Neural cell (in vitro differentiated cells): Measurements from ENCODE around the gene ZNF768. TPM values are rescaled to one million over a fixed set of nuclear protein-coding genes. Genes with fewer than 3 reads are reported as not detected.
A peak's percentile ranks its signal among the peaks of the same experiment; 100 is the strongest.

ENCODE experiments used
- H2AFZ ChIP-seq: fragments of 200-600, 300-800 bp; sonication (generic), shearing (Covaris generic); 2 replicates; pipeline ENCODE4 v1.6.0; 2014; ENCODE audit warnings: low read depth, mild to moderate bottlenecking, antibody characterized with exemption, low read length, moderate library complexity
- H3F3A ChIP-seq: fragments of 200-600 bp; shearing (Covaris generic); 2 replicates; pipeline ENCODE4 v1.6.1; 2016; ENCODE audit warnings: mild to moderate bottlenecking, moderate library complexity, mixed read lengths, antibody characterized with exemption, low read length; ENCODE audit not compliant: insufficient read depth, poor library complexity, severe bottlenecking
- H3K27ac ChIP-seq: fragments of 200-600, 300-800 bp; sonication (generic), shearing (Covaris generic); 2 replicates; pipeline ENCODE4 v1.5.1; 2014; ENCODE audit warnings: mild to moderate bottlenecking, low read length, moderate library complexity
- H3K27me3 ChIP-seq: fragments of 300-800, 200-600 bp; sonication (generic), shearing (Covaris generic); 2 replicates; pipeline ENCODE4 v1.6.0; 2014; ENCODE audit warnings: mild to moderate bottlenecking, low read depth, low read length, moderate library complexity; ENCODE audit not compliant: insufficient read depth
- H3K36me3 ChIP-seq: fragments of 300-800, 200-600 bp; sonication (generic), shearing (Covaris generic); 2 replicates; pipeline ENCODE4 v1.5.1; 2014; ENCODE audit warnings: mild to moderate bottlenecking, antibody characterized with exemption, low read length, moderate library complexity; ENCODE audit not compliant: insufficient read depth
- H3K4me2 ChIP-seq: fragments of 300-800, 200-600 bp; sonication (generic), shearing (Covaris generic); 2 replicates; pipeline ENCODE4 v1.6.0; 2014; ENCODE audit warnings: mild to moderate bottlenecking, low read length
- H3K4me3 ChIP-seq: fragments of 300-800, 200-600 bp; sonication (generic), shearing (Covaris generic); 2 replicates; pipeline ENCODE4 v1.5.1; 2014; ENCODE audit warnings: mild to moderate bottlenecking, low read length, moderate library complexity
- H3K79me2 ChIP-seq: fragments of 200-600 bp; shearing (Covaris generic); replicated peaks from 2 replicates; pipeline ENCODE4 v1.6.0; 2014; ENCODE audit warnings: mild to moderate bottlenecking, low read length, moderate library complexity; ENCODE audit not compliant: insufficient read depth
- H3K9ac ChIP-seq: fragments of 300-800, 200-600 bp; sonication (generic), shearing (Covaris generic); 2 replicates; pipeline ENCODE4 v1.6.1; 2016; ENCODE audit warnings: mild to moderate bottlenecking, low read length, mixed read lengths
- H3K9me2 ChIP-seq: fragments of 200-600 bp; shearing (Covaris generic); 2 replicates; pipeline ENCODE4 v1.6.1; 2016; ENCODE audit warnings: mild to moderate bottlenecking, low read length, mixed read lengths; ENCODE audit not compliant: insufficient read depth
- H3K9me3 ChIP-seq: fragments of 200-600, 300-800 bp; sonication (generic), shearing (Covaris generic); 2 replicates; pipeline ENCODE4 v1.6.1; 2016; ENCODE audit warnings: mild to moderate bottlenecking, mixed run types, low read length, moderate library complexity, mixed read lengths
- H4K20me1 ChIP-seq: fragments of 200-600 bp; shearing (Covaris generic); 2 replicates; pipeline ENCODE4 v1.6.1; 2016; ENCODE audit warnings: mild to moderate bottlenecking, mixed run types; ENCODE audit not compliant: insufficient read depth
- CTCF ChIP-seq: fragments of 450-650 bp; IDR thresholded peaks from 2 replicates; pipeline ENCODE4 v1.5.1; 2014; ENCODE audit warnings: antibody characterized with exemption, mild to moderate bottlenecking, moderate library complexity; ENCODE audit not compliant: poor library complexity, severe bottlenecking
- EP300 ChIP-seq: fragments of 450-650 bp; conservative IDR thresholded peaks from 2 replicates; pipeline ENCODE4 v1.6.1; 2014; ENCODE audit warnings: antibody characterized with exemption, mild to moderate bottlenecking, moderate library complexity; ENCODE audit not compliant: poor library complexity, severe bottlenecking
- EZH2 ChIP-seq: fragments of 200-600, 300-800 bp; shearing (Covaris generic), sonication (generic); IDR thresholded peaks from 2 replicates; pipeline ENCODE4 v1.6.1; 2014; ENCODE audit warnings: antibody characterized with exemption, low read length, borderline replicate concordance, mild to moderate bottlenecking; ENCODE audit not compliant: insufficient read depth, poor library complexity, severe bottlenecking
- MXI1 ChIP-seq: fragments of 450-650 bp; conservative IDR thresholded peaks from 2 replicates; pipeline ENCODE4 v1.6.1; 2014; ENCODE audit warnings: antibody characterized with exemption, mild to moderate bottlenecking; ENCODE audit not compliant: poor library complexity, severe bottlenecking
- POLR2AphosphoS5 ChIP-seq: IDR thresholded peaks from 2 replicates; pipeline ENCODE4 v1.6.1; 2012
- RAD21 ChIP-seq: fragments of 450-650 bp; conservative IDR thresholded peaks from 2 replicates; pipeline ENCODE4 v1.6.1; 2014; ENCODE audit warnings: antibody characterized with exemption, mild to moderate bottlenecking, moderate library complexity
- REST ChIP-seq: IDR thresholded peaks from 2 replicates; pipeline ENCODE4 v1.6.1; 2012; ENCODE audit warnings: borderline replicate concordance
- SMC3 ChIP-seq: fragments of 450-650 bp; conservative IDR thresholded peaks from 2 replicates; pipeline ENCODE4 v1.6.1; 2014; ENCODE audit warnings: antibody characterized with exemption, mild to moderate bottlenecking, moderate library complexity; ENCODE audit not compliant: poor library complexity
- TAF1 ChIP-seq: IDR thresholded peaks from 2 replicates; pipeline ENCODE4 v1.6.1; 2012; ENCODE audit warnings: low read depth
- polyA plus RNA-seq: library from polyadenylated mRNA; depleted of rRNA; stranded (reverse); fragments of >200 nt; gene quantifications from 2 replicates; pipeline ENCODE4 v1.2.3, GENCODE V29; 2014

Gene ZNF768
- polyA plus RNA-seq, 1 donor from 2014 or later = 54.4 TPM

GRCh38 chr16:30567160-30567990 is 41.0 kb upstream of the ZNF768 start:
- Histone ChIP-seq H3K27me3 (no peaks in the 10 kb centered on the region), H3K4me3 (peak overlapping the region; percentile 53), H3F3A (peaks cover 7% of the 10 kb centered on the region), H4K20me1 (no peaks in the 10 kb centered on the region), H3K9me2 (no peaks in the 10 kb centered on the region), H3K79me2 (no peaks in the 10 kb centered on the region), H3K27ac (peak overlapping the region; percentile 76), H3K9ac (peak overlapping the region; percentile 41), H3K36me3 (no peaks in the 10 kb centered on the region), H2AFZ (no peak overlapping the region), H3K9me3 (no peaks in the 10 kb centered on the region), H3K4me2 (peak overlapping the region; percentile 2)
- no peak for TF ChIP-seq SMC3
- no peak for TF ChIP-seq EZH2
- no peak for TF ChIP-seq POLR2AphosphoS5
- no peak for TF ChIP-seq REST
- no peak for TF ChIP-seq EP300
- TF ChIP-seq CTCF = no peak
- no peak for TF ChIP-seq MXI1
- no peak for TF ChIP-seq TAF1
- no peak for TF ChIP-seq RAD21

GRCh38 chr16:30566531-30566930 is 40.2 kb upstream of the ZNF768 start:
- H3K9ac ChIP-seq = no peak overlapping the region

More at GRCh38 chr16:30566531-30566930, 40.2 kb upstream of the ZNF768 start:
- H3K79me2 ChIP-seq = no peaks in the 10 kb centered on the region
- H3K27me3 ChIP-seq = no peaks in the 10 kb centered on the region
- no peak overlapping the region for H3K27ac ChIP-seq
- H4K20me1 ChIP-seq = no peaks in the 10 kb centered on the region
- H3K9me2 ChIP-seq = no peaks in the 10 kb centered on the region
- no peaks in the 10 kb centered on the region for H3K9me3 ChIP-seq
- peaks cover 4% of the 10 kb centered on the region for H3F3A ChIP-seq
- no peak overlapping the region for H3K4me3 ChIP-seq
- no peak for TF ChIP-seq SMC3
- TF ChIP-seq MXI1 = no peak
- no peak for TF ChIP-seq EP300
- no peak for TF ChIP-seq TAF1
- TF ChIP-seq CTCF = no peak
- TF ChIP-seq EZH2 = no peak
- TF ChIP-seq REST = no peak
- no peak for TF ChIP-seq POLR2AphosphoS5
- TF ChIP-seq RAD21 = no peak
- H2AFZ ChIP-seq = no peak overlapping the region
- no peaks in the 10 kb centered on the region for H3K36me3 ChIP-seq
- H3K4me2 ChIP-seq = no peak overlapping the region
